BLaER1 (cell line): ENCODE data around the gene SUN2.

Experiments used
- H3K27ac ChIP-seq: shearing (Covaris generic); formaldehyde crosslinking; 2 replicates; pipeline ENCODE4 v1.8.1; 2022
- H3K27me3 ChIP-seq: shearing (Covaris generic); formaldehyde crosslinking; 2 replicates; pipeline ENCODE4 v1.8.1; 2022
- H3K36me3 ChIP-seq: shearing (Covaris generic); formaldehyde crosslinking; 2 replicates; pipeline ENCODE4 v1.8.1; 2022
- H3K4me1 ChIP-seq: shearing (Covaris generic); formaldehyde crosslinking; 2 replicates; pipeline ENCODE4 v1.8.1; 2022
- H3K4me2 ChIP-seq: shearing (Covaris generic); formaldehyde crosslinking; 2 replicates; pipeline ENCODE4 v1.8.1; 2022
- H3K4me3 ChIP-seq: shearing (Covaris generic); formaldehyde crosslinking; 2 replicates; pipeline ENCODE4 v1.8.1; 2022
- H3K9ac ChIP-seq: shearing (Covaris generic); formaldehyde crosslinking; 2 replicates; pipeline ENCODE4 v1.8.1; 2022
- H3K9me3 ChIP-seq: shearing (Covaris generic); formaldehyde crosslinking; 2 replicates; pipeline ENCODE4 v1.8.1; 2022
- H4K20me1 ChIP-seq: shearing (Covaris generic); formaldehyde crosslinking; 2 replicates; pipeline ENCODE4 v1.8.1; 2022
- Cebpa-rat ChIP-seq: shearing (Covaris generic); IDR thresholded peaks from 2 replicates; pipeline ENCODE4 v1.8.1; 2022

Gene SUN2

DNA sequence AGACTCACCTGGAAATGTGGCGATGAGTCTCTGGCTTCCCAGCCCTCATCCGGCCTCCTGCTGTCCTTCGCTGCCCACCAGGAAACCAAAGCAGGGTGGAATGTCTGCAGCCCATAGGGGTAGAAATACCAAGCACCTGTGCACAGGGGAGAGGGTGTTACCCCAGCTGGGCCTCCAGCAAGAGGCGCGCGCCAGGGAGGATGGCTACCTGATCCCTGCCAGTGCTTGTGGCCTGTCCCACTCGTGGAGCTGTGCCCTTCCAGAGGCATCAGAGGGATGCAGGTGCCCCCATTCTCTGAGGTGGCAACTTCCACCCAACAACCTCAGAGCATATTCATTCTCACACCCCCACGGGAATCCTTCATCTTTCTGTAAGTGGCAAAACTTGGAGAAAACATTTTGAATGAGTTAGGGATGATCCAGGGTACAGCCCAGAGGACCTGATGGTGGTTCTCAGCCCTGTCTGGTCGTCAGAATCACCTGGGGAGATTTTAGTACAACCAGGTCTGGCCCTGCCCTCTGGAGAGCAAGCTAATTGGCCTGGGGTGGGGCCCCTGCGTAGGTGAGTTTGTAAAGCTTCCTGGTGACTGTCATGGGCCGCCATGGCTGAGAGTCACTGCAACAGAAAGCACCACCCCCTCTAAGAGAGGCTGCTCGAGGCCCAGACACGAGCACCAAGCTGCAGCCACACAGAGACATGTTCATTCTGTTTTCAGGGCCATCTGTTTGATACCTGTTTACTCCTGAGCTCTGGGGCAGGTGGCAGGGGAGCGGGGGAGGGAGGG lies 9.9 kb downstream of the SUN2 start:
- Histone ChIP-seq H3K4me3 (no peak overlapping the region), H3K27me3 (no peaks in the 10 kb centered on the region), H3K4me1 (peaks cover 41% of the 10 kb centered on the region), H3K27ac (no peak overlapping the region), H3K9me3 (no peaks in the 10 kb centered on the region), H3K9ac (no peak overlapping the region), H4K20me1 (peaks cover 100% of the 10 kb centered on the region), H3K4me2 (no peak overlapping the region), H3K36me3 (peaks cover 100% of the 10 kb centered on the region)
- no peak for TF ChIP-seq Cebpa-rat

DNA sequence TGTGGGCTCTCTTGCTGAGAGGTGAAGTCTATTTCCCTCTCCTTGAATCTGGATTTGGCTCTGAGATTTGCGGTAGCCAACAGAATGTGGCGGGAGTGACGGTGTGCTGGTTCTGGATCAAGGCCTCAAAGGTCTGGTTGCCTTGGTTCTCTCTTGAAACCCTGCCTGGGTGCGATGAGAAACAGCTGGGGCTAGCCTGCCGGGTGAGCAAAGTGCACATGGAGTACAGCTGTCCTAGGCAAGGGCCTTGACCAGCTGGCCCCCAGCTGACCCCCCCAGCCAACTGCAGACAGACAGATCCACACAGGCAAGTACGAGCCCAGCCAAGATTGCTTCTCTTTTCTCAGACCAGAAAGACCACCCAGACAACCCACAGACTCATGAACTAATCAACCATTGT lies 10.8 kb downstream of the SUN2 start:
- Histone ChIP-seq H4K20me1 (peaks cover 100% of the 10 kb centered on the region), H3K4me2 (no peak overlapping the region), H3K27ac (no peak overlapping the region), H3K4me1 (peaks cover 41% of the 10 kb centered on the region), H3K9me3 (no peaks in the 10 kb centered on the region), H3K36me3 (peaks cover 100% of the 10 kb centered on the region), H3K9ac (no peak overlapping the region), H3K4me3 (no peak overlapping the region), H3K27me3 (no peaks in the 10 kb centered on the region)
- no peak for TF ChIP-seq Cebpa-rat

DNA sequence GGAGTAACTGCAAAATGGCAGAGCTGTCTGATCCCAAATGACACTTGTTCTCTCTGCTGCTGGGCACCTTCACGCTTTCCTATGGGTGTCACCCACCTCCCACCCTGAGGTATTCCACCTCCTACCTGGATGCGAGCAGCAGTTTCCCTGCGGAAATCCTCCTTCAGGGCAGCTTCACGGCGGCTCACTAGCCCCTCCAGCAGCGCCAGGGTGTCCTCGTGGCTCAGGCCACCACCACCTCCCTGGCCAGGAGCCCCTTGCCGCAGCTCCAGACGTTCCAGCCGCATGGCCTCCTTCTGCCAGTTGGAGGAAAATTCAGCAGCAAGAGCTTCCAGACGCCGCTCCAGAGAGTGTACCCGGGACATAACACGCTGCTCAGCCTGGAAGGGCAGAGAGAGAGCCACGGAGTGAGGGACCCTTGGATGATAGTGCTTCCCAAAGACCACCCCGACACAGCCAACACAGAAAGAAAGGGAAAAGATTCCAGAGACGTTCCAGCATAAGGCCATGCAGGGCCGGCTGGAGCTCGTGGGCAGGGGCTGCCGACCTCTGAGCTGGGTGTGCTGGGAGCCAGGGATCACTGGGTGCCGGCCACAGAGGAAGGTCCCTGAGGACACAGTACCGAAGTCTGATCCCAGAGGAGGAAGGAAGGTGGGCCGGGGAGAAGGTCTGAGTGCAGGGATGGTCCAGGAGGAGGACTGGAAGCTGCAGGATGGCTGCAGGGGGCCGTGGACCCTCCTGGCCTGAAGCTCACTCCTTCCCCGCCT lies 13.4 kb downstream of the SUN2 start:
- 0 out of 2 replicates have a peak overlapping the region, but pooled peaks have one; percentile 1 for H3K9ac ChIP-seq
- 0 out of 2 replicates have a peak overlapping the region, but pooled peaks have one; percentile 11 for H3K27ac ChIP-seq
- TF ChIP-seq Cebpa-rat, result no peak
- peaks cover 100% of the 10 kb centered on the region for H4K20me1 ChIP-seq
- H3K4me1 ChIP-seq, result peaks cover 51% of the 10 kb centered on the region
- no peaks in the 10 kb centered on the region for H3K27me3 ChIP-seq
- no peak overlapping the region for H3K4me3 ChIP-seq
- no peaks in the 10 kb centered on the region for H3K9me3 ChIP-seq
- H3K4me2 ChIP-seq, result no peak overlapping the region
- H3K36me3 ChIP-seq, result peaks cover 100% of the 10 kb centered on the region

DNA sequence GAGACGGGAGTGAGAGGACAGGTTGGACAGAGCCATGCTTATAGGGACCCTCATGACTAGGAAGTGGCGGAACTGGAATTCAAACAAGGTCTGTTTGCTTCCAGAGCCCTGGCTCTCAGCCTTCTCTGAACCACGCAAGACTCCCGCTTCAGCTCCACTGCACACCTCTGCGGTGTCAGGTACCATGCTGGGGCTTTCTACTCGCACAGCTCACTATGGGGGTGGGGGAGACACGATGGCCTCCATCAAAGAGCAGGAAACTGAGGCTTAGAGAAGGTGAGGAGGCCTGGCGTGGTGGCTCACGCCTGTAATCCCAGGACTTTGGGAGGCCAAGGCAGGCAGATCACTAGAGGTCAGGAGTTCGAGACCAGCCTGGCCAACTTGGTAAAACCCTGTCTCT lies 14.2 kb downstream of the SUN2 start:
- H4K20me1 ChIP-seq, result peaks cover 100% of the 10 kb centered on the region
- H3K9me3 ChIP-seq, result no peaks in the 10 kb centered on the region
- H3K4me3 ChIP-seq, result no peak overlapping the region
- H3K4me1 ChIP-seq, result peaks cover 59% of the 10 kb centered on the region
- no peaks in the 10 kb centered on the region for H3K27me3 ChIP-seq
- no peak overlapping the region for H3K27ac ChIP-seq
- TF ChIP-seq Cebpa-rat, result no peak
- peaks cover 100% of the 10 kb centered on the region for H3K36me3 ChIP-seq
- no peak overlapping the region; the same call in 1 of the 2 replicates for H3K4me2 ChIP-seq
- H3K9ac ChIP-seq, result peak overlapping the region; percentile 30

DNA sequence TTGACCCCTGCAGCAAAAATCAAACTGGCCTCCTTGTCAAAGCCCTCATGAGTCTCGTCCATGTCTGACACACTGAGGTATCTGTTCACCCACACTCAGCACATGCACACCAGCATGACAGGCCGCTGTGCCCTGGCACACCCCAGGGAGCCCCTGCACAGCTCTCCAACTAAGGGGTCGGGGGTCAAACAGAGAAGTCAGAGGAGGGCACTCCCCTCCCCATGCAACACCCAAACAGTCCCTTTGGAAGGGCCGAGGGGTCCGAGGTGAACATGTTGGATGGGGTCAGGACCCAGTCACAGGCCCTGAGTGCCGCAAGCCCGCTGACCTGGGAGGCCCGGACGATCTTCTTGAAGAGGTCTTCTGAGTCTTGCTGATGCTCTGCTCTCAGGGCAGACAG lies 14.6 kb downstream of the SUN2 start:
- H3K4me1 ChIP-seq, result peaks cover 63% of the 10 kb centered on the region
- no peak for TF ChIP-seq Cebpa-rat
- peak overlapping the region; percentile 30; the same call in 1 of the 2 replicates for H3K9ac ChIP-seq
- peaks cover 100% of the 10 kb centered on the region for H3K36me3 ChIP-seq
- H3K9me3 ChIP-seq, result no peaks in the 10 kb centered on the region
- H3K27me3 ChIP-seq, result no peaks in the 10 kb centered on the region
- no peak overlapping the region; the same call in 1 of the 2 replicates for H3K4me2 ChIP-seq
- H4K20me1 ChIP-seq, result peaks cover 100% of the 10 kb centered on the region
- H3K27ac ChIP-seq, result no peak overlapping the region; the same call in 1 of the 2 replicates
- no peak overlapping the region for H3K4me3 ChIP-seq

DNA sequence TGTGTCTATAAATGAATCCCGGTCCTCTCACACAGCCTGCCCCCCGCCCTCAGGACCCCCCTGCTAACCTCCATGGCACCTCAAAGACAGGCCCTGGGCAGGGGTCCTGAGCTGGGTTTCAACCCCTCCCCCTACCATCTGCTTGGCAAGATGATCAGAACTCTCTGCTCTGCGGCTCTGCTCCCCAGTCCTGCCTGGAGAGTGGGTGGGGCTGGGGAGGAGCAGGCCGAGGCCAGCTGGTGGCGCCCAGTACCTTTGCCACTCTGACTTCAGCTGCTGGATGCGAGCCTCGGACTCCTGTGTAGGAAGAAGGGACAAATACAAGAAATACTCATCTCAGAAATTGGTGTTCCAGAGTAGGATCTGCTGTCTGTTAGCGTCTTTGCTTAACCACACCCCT lies 15.0 kb downstream of the SUN2 start:
- Histone ChIP-seq H3K36me3 (peaks cover 100% of the 10 kb centered on the region), H3K9me3 (no peaks in the 10 kb centered on the region), H3K4me1 (peaks cover 67% of the 10 kb centered on the region), H3K9ac (peak overlapping the region; percentile 30; the same call in 1 of the 2 replicates), H3K27ac (no peak overlapping the region; the same call in 1 of the 2 replicates), H4K20me1 (peaks cover 100% of the 10 kb centered on the region), H3K27me3 (no peaks in the 10 kb centered on the region), H3K4me2 (peak overlapping the region; percentile 73; the same call in 1 of the 2 replicates), H3K4me3 (no peak overlapping the region)
- no peak for TF ChIP-seq Cebpa-rat

DNA sequence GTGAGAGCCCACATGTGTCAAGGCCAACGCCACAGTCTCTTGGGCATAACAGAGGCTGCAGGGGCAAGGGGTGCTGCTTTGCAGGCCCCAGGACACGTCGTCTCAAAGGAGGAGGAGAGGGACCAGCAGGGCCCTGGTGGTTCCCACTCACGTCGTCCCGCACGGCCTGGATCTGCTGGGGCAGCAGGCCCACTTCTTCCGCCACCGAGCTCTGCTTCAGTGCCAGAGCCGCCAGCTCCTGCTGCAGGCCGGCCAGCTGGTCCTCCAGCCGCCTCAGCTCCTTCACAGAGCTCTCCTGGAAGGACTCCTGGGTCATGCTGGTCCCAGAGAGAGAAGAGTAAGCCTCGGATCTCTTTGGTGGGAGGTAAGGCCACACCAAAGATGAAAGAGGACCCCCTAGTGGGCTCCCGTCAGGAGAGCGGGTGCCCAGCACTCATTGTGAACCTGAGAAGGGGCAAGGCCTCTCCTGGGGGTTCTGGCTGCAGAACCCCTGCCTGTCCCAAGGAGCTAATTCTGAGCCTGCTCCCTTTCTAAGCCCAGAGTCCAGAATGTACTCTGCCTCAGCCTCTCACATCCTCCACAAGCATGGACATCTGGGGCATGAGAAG lies 15.6 kb downstream of the SUN2 start:
- peaks cover 100% of the 10 kb centered on the region for H3K36me3 ChIP-seq
- peak overlapping the region; percentile 60 for H3K9ac ChIP-seq
- H4K20me1 ChIP-seq, result peaks cover 100% of the 10 kb centered on the region
- H3K4me1 ChIP-seq, result peaks cover 72% of the 10 kb centered on the region
- peak overlapping the region; percentile 41; the same call in 1 of the 2 replicates for H3K27ac ChIP-seq
- no peaks in the 10 kb centered on the region for H3K9me3 ChIP-seq
- H3K27me3 ChIP-seq, result no peaks in the 10 kb centered on the region
- peak overlapping the region; percentile 73 for H3K4me2 ChIP-seq
- no peak for TF ChIP-seq Cebpa-rat
- no peak overlapping the region for H3K4me3 ChIP-seq

DNA sequence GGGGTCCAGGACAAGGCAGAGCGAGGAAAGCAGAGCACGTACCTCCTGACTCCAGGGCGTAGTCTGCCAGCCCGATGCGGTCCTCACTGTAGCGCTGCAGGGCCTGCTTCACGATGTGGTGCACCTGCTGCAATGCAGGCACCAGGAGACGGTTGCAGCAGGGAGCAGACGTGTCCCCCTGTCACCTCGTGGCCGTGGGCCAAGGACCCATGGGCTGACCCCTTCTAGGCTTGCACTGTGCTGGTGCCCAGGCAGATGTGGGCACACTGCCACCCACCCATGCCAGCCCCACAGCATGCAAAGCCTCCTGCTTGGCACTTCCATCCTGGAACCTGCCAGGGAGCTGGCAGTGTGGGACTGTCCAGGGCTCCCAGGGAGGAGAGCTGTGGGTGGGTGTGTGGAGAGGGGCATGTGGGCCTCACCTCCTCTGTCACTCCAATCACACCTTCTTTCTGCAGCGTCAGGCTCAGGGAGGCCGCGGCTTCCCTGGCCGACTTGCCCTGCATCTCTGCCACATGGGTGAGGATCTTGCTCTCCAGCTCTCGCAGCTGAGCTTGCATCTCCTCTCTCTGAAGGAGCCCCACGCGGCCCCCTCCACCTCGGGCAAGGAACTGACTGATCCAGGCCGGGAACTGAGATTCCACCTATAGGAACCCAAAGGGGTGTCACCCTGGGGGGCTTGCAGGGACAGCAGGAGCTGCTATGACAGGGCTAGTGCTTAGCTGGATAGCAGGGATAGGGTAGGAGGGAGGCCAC lies 16.3 kb downstream of the SUN2 start:
- Histone ChIP-seq H3K4me2 (peak overlapping the region; percentile 73), H3K36me3 (peaks cover 100% of the 10 kb centered on the region), H3K27ac (0 out of 2 replicates have a peak overlapping the region, but pooled peaks have one; percentile 41), H3K4me3 (no peak overlapping the region), H4K20me1 (peaks cover 100% of the 10 kb centered on the region), H3K9me3 (no peaks in the 10 kb centered on the region), H3K9ac (peak overlapping the region; percentile 60), H3K4me1 (peaks cover 79% of the 10 kb centered on the region), H3K27me3 (no peaks in the 10 kb centered on the region)
- no peak for TF ChIP-seq Cebpa-rat

- no peak for TF ChIP-seq Cebpa-rat
- H3K4me3 ChIP-seq, result no peak overlapping the region
Measured at GRCh38 chr22:38738475-38739070, 17.2 kb downstream of the SUN2 start.

More at GRCh38 chr22:38738475-38739070, 17.2 kb downstream of the SUN2 start:
- Histone ChIP-seq H3K9me3 (no peaks in the 10 kb centered on the region), H3K27ac (peak overlapping the region; percentile 41), H3K27me3 (no peaks in the 10 kb centered on the region), H3K4me2 (peak overlapping the region; percentile 73), H3K4me1 (peaks cover 89% of the 10 kb centered on the region), H3K36me3 (peaks cover 100% of the 10 kb centered on the region), H4K20me1 (peaks cover 100% of the 10 kb centered on the region), H3K9ac (peak overlapping the region; percentile 53; the same call in 1 of the 2 replicates)
